BJ (cell line): ENCODE measurements around the gene PTPRC. TPM values are rescaled to one million over a fixed set of nuclear protein-coding genes. Genes with fewer than 3 reads are reported as not detected.

ENCODE experiments used
- CTCF ChIA-PET: fragments of 350-600 bp; formaldehyde crosslinking; extraction: SDS; loops from one replicate; lab custom pipeline; 2021; ENCODE audit warnings: antibody characterized with exemption, inconsistent platforms; lab: Yijun Ruan, JAX
- POLR2A ChIA-PET: fragments of 300-600 bp; sonication (Branson Sonifier 250); formaldehyde crosslinking; extraction: SDS; loops from one replicate; lab custom pipeline; 2021; ENCODE audit warnings: antibody characterized with exemption; lab: Charles Lee
- DNase-seq: peaks from one replicate; pipeline ENCODE4 v3.0.0-alpha.2; 2011; ENCODE audit warnings: low read depth
- H3K27me3 ChIP-seq: 2 replicates; pipeline ENCODE4 v1.6.0; 2011; ENCODE audit warnings: low read length; ENCODE audit not compliant: control insufficient read depth, insufficient read depth
- H3K36me3 ChIP-seq: 2 replicates; pipeline ENCODE4 v1.5.1; 2011; ENCODE audit warnings: low read length; ENCODE audit not compliant: control insufficient read depth, insufficient read depth
- H3K4me3 ChIP-seq: 2 replicates; pipeline ENCODE4 v1.5.1; 2011; ENCODE audit warnings: low read depth, mild to moderate bottlenecking, control low read depth, low read length
- polyA plus RNA-seq: library from polyadenylated mRNA; depleted of rRNA; stranded (reverse); fragments of >200 nt; gene quantifications from 2 replicates; pipeline ENCODE4 v1.2.3, GENCODE V29; 2011
- TF ChIP-seq, protein P1 (sequence below): IDR thresholded peaks from 2 replicates; pipeline ENCODE4 v1.5.1; 2011; ENCODE audit warnings: low read depth, mild to moderate bottlenecking, control low read depth, inconsistent platforms, low read length, moderate library complexity; ENCODE audit not compliant: insufficient read depth

The PTPRC gene
- polyA plus RNA-seq, 1 experiment = 0.22 TPM

DNA sequence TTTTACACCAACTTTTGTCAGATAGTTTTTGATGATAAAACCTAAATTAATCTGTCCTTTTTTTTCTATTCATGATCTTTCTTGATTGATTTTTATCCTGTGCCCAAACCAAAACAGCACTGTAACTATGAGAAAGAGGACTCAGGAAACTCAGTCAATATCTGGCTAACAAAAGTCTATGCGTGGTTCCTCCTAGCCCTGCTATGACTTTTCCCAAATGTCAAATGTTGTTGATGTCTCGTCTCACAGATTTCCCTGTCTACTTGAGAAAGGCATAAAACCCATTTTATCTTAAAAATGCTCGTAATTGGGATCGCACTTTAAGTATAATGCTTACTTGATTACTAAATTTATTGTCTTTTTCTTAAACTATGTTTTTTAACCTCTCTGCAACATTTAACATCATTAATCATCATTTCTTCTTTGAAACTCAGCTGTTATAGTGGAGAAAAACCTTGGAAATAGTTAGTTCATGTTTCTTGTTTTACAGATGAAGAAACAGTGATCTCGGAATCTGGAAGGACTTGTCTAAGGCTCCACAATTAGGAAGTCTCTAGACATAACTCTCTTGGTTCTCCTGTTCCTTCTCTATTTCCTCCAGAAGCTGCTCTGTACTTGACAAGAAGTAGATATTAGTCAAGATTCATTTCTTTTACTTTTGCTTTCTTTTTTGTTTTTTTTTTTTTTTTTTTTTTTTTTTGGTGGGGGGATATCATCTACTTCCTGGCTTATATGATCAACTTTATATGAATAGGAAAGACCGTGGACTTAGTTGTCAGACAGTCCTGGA, 26.2 kb upstream of the PTPRC start:
- no peak for DNase-seq
- CTCF ChIA-PET = no interaction called here
- H3K36me3 ChIP-seq = no peaks in the 10 kb centered on the region
- no peaks in the 10 kb centered on the region for H3K27me3 ChIP-seq
- no peak overlapping the region for H3K4me3 ChIP-seq
- POLR2A ChIA-PET = no interaction called here
- TF ChIP-seq, protein P1, sequence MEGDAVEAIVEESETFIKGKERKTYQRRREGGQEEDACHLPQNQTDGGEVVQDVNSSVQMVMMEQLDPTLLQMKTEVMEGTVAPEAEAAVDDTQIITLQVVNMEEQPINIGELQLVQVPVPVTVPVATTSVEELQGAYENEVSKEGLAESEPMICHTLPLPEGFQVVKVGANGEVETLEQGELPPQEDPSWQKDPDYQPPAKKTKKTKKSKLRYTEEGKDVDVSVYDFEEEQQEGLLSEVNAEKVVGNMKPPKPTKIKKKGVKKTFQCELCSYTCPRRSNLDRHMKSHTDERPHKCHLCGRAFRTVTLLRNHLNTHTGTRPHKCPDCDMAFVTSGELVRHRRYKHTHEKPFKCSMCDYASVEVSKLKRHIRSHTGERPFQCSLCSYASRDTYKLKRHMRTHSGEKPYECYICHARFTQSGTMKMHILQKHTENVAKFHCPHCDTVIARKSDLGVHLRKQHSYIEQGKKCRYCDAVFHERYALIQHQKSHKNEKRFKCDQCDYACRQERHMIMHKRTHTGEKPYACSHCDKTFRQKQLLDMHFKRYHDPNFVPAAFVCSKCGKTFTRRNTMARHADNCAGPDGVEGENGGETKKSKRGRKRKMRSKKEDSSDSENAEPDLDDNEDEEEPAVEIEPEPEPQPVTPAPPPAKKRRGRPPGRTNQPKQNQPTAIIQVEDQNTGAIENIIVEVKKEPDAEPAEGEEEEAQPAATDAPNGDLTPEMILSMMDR = no peak

DNA sequence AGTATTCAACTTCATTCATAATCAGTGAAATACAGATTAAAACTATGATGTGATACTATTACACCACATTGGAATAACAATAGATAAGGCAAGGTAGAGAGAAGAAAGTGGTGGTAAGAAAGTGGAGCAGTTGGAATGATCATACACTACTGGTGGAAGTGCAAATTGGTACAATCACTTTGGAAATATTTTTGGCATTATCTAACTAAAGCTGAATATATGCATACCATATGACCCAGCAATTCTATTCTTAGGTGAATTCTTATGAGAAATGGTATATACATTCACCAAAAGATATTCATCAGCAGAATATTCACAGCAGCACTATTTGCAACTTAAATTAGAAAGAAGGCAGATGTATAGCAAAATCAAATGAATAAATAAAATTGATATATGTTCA, 21.4 kb upstream of the PTPRC start:
- TF ChIP-seq, protein P1 = no peak
- CTCF ChIA-PET = no interaction called here
- POLR2A ChIA-PET = no interaction called here
- no peaks in the 10 kb centered on the region for H3K36me3 ChIP-seq
- no peak overlapping the region for H3K4me3 ChIP-seq
- no peaks in the 10 kb centered on the region for H3K27me3 ChIP-seq
- no peak for DNase-seq

DNA sequence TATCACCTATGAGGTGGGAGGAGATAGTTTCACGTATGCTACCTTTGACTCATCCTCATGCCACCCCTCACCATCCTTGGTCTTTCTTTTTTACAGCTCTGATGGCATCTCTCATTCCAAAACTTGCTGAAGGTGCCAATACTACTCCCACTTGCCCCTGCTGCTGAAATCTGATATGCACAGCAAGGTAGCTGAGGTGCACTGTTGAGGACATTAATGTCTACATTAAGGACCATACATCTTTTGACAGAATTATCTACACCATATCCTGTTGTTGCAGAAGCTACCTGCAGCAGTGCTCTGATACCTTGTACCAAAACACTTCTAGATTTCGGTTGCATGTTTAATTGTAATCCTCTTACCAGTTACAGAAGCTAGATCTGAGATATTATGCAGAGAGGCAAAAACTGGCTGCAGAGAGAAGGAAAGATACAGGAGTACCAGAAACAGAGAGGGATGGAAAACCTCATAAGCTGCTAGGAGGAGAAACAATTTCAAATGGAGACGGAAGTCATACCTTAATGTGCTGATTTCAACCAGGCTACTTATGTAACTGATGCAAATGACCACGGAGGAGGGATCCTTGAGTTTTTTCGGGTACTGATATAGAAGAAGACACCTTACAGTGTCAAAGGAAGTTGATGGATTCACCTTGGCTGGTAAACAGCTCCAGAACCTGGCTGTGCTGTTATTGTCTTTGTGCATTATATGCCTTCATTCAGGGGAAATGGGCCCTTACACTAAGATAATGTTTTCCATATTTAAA, 19.3 kb upstream of the PTPRC start:
- POLR2A ChIA-PET = no interaction called here
- H3K4me3 ChIP-seq = no peak overlapping the region
- no peaks in the 10 kb centered on the region for H3K27me3 ChIP-seq
- CTCF ChIA-PET = interaction anchor here (1.0 kb wide), 1 partner anchor 11 kb away, joined by 3 read pairs; no protein-coding TSS in a partner anchor
- TF ChIP-seq, protein P1 = no peak
- no peak for DNase-seq
- H3K36me3 ChIP-seq = no peaks in the 10 kb centered on the region

DNA sequence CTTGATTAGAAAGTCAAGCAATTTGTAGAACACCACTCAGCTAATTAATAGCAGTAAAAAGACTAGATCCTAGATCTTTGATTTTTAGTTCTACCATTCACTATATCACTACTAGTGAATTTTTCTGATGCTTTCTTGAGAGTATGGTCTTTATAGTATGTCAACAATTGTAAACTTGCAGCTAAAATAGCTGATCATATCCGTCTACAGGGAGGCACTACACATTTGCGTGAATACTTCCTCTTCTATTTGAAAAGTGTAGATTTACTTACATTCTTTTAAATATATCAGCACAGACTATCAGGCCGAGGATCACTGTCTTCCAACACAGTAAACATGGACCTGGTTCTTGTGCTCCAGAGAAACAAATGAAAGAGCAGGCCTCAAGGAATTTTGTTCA, 18.6 kb upstream of the PTPRC start:
- Histone ChIP-seq H3K4me3 (no peak overlapping the region), H3K27me3 (no peaks in the 10 kb centered on the region), H3K36me3 (no peaks in the 10 kb centered on the region)
- no peak for DNase-seq
- CTCF ChIA-PET = interaction anchor here (1.0 kb wide), 1 partner anchor 11 kb away, joined by 3 read pairs; no protein-coding TSS in a partner anchor
- TF ChIP-seq, protein P1 = no peak
- POLR2A ChIA-PET = no interaction called here
